Measurements from ENCODE around the gene FHOD3. TPM values are rescaled to one million over a fixed set of nuclear protein-coding genes. Genes with fewer than 3 reads are reported as not detected.

FHOD3 gene
- total RNA-seq, 1 donor, result 13.0 TPM

DNA sequence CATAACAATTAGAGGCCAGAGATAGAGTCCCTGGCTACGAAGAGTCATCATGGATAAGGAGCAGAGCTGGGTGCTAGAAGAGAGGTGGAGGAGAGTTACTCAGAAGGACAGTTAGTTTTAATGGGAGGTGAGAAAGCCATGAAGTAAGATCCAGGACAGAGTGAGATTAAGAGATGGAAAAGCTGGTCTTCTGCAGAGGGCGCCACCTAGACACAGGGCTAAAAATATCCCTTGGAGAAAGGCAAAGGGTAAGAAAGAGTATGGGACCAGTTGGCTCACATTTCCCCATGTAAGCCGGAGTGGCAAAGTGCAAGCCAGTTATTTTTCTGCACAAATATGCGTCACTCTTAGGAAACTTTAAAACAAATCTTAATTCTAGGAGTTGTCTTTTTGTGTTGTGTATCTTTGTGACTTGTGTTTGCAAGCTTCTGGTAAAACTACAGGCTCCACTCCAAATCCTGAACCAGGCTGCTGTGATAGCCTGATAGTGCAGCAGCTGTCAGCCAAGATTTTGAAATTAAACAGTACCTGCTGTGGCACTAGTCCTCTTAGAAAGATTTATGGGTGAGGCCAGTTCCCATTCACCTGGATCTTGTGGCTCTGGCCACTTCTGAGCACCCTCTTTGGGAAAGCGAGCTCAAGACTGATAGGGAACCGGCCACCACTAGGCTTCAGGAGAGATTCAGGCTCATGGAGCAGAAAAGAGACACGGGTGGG is 327.1 kb downstream of the FHOD3 start:
- H3K79me2 ChIP-seq (ENCODE audit: insufficient read depth, low read length), result no peaks in the 10 kb centered on the region
- no peaks in the 10 kb centered on the region for H3K36me3 ChIP-seq (ENCODE audit: insufficient read depth, low read length)
- H3K4me1 ChIP-seq (ENCODE audit: insufficient read depth, low read length), result peaks cover 7% of the 10 kb centered on the region
- H3K4me3 ChIP-seq (ENCODE audit: insufficient read depth, low read length), result no peak overlapping the region
- no peaks in the 10 kb centered on the region for H3K27me3 ChIP-seq (ENCODE audit: insufficient read depth, low read length)
- no peak overlapping the region for H3K4me2 ChIP-seq (ENCODE audit: insufficient read depth, low read length)
- H4K20me1 ChIP-seq (ENCODE audit: insufficient read depth, low read length), result no peaks in the 10 kb centered on the region
- no peak overlapping the region for H2AFZ ChIP-seq (ENCODE audit: low read length)
- DNase-seq (ENCODE audit: insufficient read length, low spot score, missing footprints), result no peak
- H3K9me3 ChIP-seq (ENCODE audit: low read depth, low read length), result no peaks in the 10 kb centered on the region
- no peak for TF ChIP-seq CTCF (IDR thresholded peaks at IDR 0.05; ENCODE audit: extremely low read depth, low read depth, low read length)
- H3K27ac ChIP-seq (ENCODE audit: low read depth, low read length), result no peak overlapping the region

DNA sequence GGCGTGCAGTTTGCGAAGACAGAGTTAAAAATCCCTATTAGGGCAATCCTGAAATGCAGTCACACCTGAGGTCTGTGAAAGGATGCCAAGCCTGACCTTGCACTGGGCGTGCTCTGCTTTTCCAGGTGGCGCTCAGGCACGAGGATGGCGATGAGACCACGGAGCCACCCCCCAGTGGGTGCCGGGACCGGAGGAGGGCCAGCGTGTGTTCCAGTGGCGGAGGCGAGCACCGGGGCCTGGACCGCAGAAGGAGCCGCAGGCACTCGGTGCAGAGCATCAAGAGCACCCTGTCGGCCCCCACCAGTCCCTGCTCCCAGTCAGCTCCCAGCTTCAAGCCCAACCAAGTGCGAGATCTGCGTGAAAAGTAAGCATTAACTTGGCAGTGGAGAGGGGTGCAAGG is 327.9 kb downstream of the FHOD3 start:
- Histone ChIP-seq H4K20me1 (ENCODE audit: insufficient read depth, low read length) (no peaks in the 10 kb centered on the region), H2AFZ (ENCODE audit: low read length) (no peak overlapping the region), H3K4me2 (ENCODE audit: insufficient read depth, low read length) (no peak overlapping the region), H3K4me3 (ENCODE audit: insufficient read depth, low read length) (no peak overlapping the region), H3K36me3 (ENCODE audit: insufficient read depth, low read length) (no peaks in the 10 kb centered on the region), H3K27ac (ENCODE audit: low read depth, low read length) (no peak overlapping the region), H3K9me3 (ENCODE audit: low read depth, low read length) (no peaks in the 10 kb centered on the region), H3K4me1 (ENCODE audit: insufficient read depth, low read length) (peaks cover 7% of the 10 kb centered on the region), H3K27me3 (ENCODE audit: insufficient read depth, low read length) (no peaks in the 10 kb centered on the region), H3K79me2 (ENCODE audit: insufficient read depth, low read length) (no peaks in the 10 kb centered on the region)
- no peak for TF ChIP-seq CTCF (IDR thresholded peaks at IDR 0.05; ENCODE audit: extremely low read depth, low read depth, low read length)
- no peak for DNase-seq (ENCODE audit: insufficient read length, low spot score, missing footprints)

GRCh38 chr18:36627637-36628036 is 330.1 kb downstream of the FHOD3 start:
- Histone ChIP-seq H3K4me2 (ENCODE audit: insufficient read depth, low read length) (no peak overlapping the region), H3K27me3 (ENCODE audit: insufficient read depth, low read length) (no peaks in the 10 kb centered on the region), H3K4me1 (ENCODE audit: insufficient read depth, low read length) (peaks cover 7% of the 10 kb centered on the region), H2AFZ (ENCODE audit: low read length) (no peak overlapping the region), H3K9me3 (ENCODE audit: low read depth, low read length) (no peaks in the 10 kb centered on the region), H3K27ac (ENCODE audit: low read depth, low read length) (no peak overlapping the region), H3K4me3 (ENCODE audit: insufficient read depth, low read length) (no peak overlapping the region), H3K79me2 (ENCODE audit: insufficient read depth, low read length) (no peaks in the 10 kb centered on the region), H4K20me1 (ENCODE audit: insufficient read depth, low read length) (no peaks in the 10 kb centered on the region), H3K36me3 (ENCODE audit: insufficient read depth, low read length) (no peaks in the 10 kb centered on the region)
- DNase-seq (ENCODE audit: insufficient read length, low spot score, missing footprints), result no peak
- TF ChIP-seq CTCF (IDR thresholded peaks at IDR 0.05; ENCODE audit: extremely low read depth, low read depth, low read length), result no peak

GRCh38 chr18:36628435-36629137 is 331.1 kb downstream of the FHOD3 start:
- Histone ChIP-seq H3K4me3 (ENCODE audit: insufficient read depth, low read length) (no peak overlapping the region), H2AFZ (ENCODE audit: low read length) (peak overlapping the region; percentile 44), H4K20me1 (ENCODE audit: insufficient read depth, low read length) (no peaks in the 10 kb centered on the region), H3K36me3 (ENCODE audit: insufficient read depth, low read length) (no peaks in the 10 kb centered on the region), H3K4me1 (ENCODE audit: insufficient read depth, low read length) (peaks cover 7% of the 10 kb centered on the region), H3K9me3 (ENCODE audit: low read depth, low read length) (no peaks in the 10 kb centered on the region), H3K4me2 (ENCODE audit: insufficient read depth, low read length) (peak overlapping the region; percentile 53), H3K27me3 (ENCODE audit: insufficient read depth, low read length) (no peaks in the 10 kb centered on the region), H3K27ac (ENCODE audit: low read depth, low read length) (peak overlapping the region; percentile 6), H3K79me2 (ENCODE audit: insufficient read depth, low read length) (no peaks in the 10 kb centered on the region)
- TF ChIP-seq CTCF (IDR thresholded peaks at IDR 0.05; ENCODE audit: extremely low read depth, low read depth, low read length), result no peak
- peak; percentile 72 for DNase-seq (ENCODE audit: insufficient read length, low spot score, missing footprints)
